ENCODE measurements around the gene PLCH1.

The PLCH1 gene

GRCh38 chr3:155369244-155369643, 375.6 kb downstream of the PLCH1 start:
- no peak for DNase-seq

GRCh38 chr3:155368786-155369185, 376.1 kb downstream of the PLCH1 start:
- no peak for DNase-seq

GRCh38 chr3:155367506-155367905, 377.4 kb downstream of the PLCH1 start:
- DNase-seq, result no peak

GRCh38 chr3:155365178-155365783, 379.6 kb downstream of the PLCH1 start:
- no peak for DNase-seq

GRCh38 chr3:155364492-155364891, 380.4 kb downstream of the PLCH1 start:
- no peak for DNase-seq

GRCh38 chr3:155363690-155364070, 381.2 kb downstream of the PLCH1 start:
- DNase-seq, result no peak

GRCh38 chr3:155362808-155363689, 381.8 kb downstream of the PLCH1 start:
- DNase-seq, result no peak

- DNase-seq, result no peak
These were observed 384.6 kb downstream of the PLCH1 start for GRCh38 chr3:155360281-155360680.

GRCh38 chr3:155356594-155357370, 388.1 kb downstream of the PLCH1 start:
- no peak for DNase-seq

GRCh38 chr3:155354658-155355057, 390.2 kb downstream of the PLCH1 start:
- no peak for DNase-seq

GRCh38 chr3:155352900-155353490, 391.9 kb downstream of the PLCH1 start:
- no peak for DNase-seq

GRCh38 chr3:155350571-155350970, 394.3 kb downstream of the PLCH1 start:
- DNase-seq, result no peak

- no peak for DNase-seq
These were observed 397.0 kb downstream of the PLCH1 start for GRCh38 chr3:155347901-155348300.

GRCh38 chr3:155342344-155342743, 402.5 kb downstream of the PLCH1 start:
- no peak for DNase-seq

GRCh38 chr3:155339052-155339451, 405.8 kb downstream of the PLCH1 start:
- no peak for DNase-seq

GRCh38 chr3:155335724-155336354, 409.0 kb downstream of the PLCH1 start:
- DNase-seq, result no peak

- no peak for DNase-seq
These were observed 409.8 kb downstream of the PLCH1 start for GRCh38 chr3:155334914-155335723.

- DNase-seq, result no peak
These were observed 410.5 kb downstream of the PLCH1 start for GRCh38 chr3:155334215-155334913.

- DNase-seq, result no peak
These were observed 412.2 kb downstream of the PLCH1 start for GRCh38 chr3:155332716-155333115.

GRCh38 chr3:155331078-155331477, 413.8 kb downstream of the PLCH1 start:
- no peak for DNase-seq

- DNase-seq, result no peak
These were observed 414.5 kb downstream of the PLCH1 start for GRCh38 chr3:155330370-155330769.

Measured in activated CD4-positive, CD25-positive, alpha-beta regulatory T cell treated with anti-CD3 and anti-CD28 coated beads, Interleukin-2, amount 50 U/mL, for 72 hours (primary cell).